Measurements from ENCODE around the gene IQCC. TPM values are rescaled to one million over a fixed set of nuclear protein-coding genes. Genes with fewer than 3 reads are reported as not detected.

The IQCC gene
- total RNA-seq = 1 to 10 TPM; 1.4 to 1.7 TPM

DNA sequence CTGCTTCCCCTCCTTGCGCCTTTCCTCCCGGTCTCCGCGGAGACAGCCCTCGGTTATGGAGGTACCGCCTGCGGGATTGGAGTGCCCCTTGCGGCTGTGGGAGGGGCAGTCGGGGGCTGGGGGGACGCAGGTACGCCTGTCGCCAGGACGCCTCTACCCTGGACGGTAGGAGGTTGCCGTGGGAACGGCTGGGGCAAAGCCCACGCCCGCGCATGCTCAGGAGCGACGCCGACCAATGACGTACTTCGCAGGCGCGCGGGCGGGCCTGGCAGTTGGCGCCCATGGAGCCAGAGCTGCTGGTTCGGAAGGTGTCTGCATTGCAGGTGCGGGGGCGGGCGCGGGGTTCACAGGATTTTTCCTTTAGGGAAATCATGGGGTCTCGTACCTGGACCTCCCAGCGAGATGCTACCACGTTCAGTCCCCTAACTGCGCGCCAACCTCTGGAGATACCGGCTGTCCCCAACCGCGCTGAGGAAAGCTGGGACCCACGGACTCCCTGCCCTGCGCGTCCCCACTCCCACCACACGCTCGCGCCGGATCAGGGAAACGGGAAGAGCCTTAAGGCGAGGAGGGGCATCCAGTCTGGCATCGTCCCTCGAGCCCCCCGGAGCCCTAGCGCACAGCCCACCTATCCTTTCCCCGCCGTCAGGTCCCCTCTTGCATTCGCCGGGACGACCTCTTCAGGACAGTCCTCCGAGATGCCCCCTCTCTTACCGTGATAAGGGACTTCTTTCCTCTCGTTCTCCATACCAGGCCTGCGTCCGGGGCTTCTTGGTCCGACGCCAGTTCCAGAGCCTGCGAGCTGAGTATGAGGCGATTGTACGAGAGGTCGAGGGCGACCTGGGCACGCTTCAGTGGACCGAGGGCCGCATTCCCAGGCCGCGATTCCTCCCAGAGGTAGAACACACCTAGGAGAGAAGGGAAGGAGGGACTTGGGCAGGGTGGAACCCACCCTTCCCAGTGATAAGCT, at the start of gene IQCC:
Gene IQCC, plus strand, starts transcription at position 271 of the 970 bp plus-strand sequence. Its CDS starts 11 bp downstream, at position 282.

DNA sequence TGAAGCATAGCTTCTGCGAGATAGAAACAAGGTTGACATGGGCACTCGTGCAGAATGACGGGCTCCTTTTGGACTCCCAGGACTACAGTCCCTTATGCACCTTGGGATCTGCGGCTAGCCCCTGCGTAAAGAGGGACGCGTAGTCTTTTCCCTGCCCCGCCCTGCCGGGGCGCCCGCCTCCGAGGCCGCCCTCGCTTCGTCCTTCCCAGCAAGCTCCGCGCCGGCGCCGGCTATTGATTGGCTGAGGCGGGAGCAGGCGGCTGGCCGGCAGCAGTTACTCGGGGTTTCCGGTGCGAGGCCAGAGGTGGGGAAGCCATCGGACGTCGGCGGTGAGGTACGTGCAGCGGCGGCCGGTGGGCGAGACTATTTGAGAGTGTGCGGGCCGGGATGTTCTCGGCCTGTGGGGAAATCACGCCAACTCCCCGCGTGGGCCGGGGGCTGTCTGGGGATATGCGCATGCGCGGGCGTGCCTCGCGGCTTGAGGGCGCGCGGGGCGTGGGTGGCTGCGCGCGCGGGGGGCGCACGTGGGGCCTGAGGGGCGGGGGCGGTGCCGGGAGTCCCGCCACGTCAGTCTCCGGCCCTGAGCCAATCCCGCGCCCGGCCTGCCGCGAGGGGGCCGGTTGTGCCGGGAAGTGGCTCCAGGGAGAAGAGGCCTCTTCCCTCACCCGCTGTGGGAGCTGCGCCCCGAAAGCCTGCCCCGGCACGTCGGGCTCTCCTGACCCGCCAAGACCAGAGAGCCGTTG, 25.9 kb upstream of the IQCC start, which contains the start of gene TXLNA:
Gene TXLNA, plus strand, starts transcription at position 233 of the 743 bp plus-strand sequence. CDS start 671 bp downstream, outside the sequence.

DNA sequence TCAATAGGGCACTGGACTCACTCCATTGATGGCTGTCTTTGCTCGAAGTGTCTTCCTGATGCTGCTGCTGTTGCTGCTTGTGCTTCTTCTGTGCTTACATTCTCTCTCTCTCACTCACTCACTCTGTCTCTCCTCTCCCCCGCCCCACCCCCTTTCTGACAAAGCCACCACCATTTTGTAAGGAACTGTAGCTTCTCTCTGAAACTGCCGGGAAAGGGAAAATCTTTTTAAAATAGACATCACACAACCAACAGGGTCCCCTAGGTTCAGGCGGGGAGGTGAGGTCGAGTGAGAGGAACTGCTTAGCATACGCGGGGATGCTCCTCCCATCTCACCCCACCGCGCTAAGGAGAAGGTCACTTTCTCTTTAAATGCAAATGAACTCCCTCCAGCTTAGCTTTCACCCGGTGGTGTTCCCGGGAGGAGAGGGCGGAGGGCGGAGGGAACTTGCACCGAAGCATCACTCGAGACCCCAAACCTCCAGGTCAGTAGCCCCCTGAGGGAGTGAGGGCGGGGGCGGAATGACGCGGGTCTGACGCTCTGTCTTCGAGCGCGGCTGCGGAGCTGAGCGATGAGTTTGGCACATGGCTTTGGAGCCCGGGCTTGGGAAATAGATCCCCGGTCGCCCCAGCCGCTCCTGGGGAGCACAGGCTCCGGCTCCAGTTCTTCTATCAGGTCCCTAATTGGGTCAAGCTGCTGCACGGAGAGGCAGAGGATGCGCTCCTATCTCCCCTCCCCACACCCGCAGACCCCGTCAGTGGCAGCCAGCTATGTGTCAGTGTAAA, 5.1 kb upstream of the IQCC start, which contains the start of gene CCDC28B:
Gene CCDC28B, plus strand, starts transcription at position 370 of the 785 bp plus-strand sequence. CDS start 1,341 bp downstream, outside the sequence.

DNA sequence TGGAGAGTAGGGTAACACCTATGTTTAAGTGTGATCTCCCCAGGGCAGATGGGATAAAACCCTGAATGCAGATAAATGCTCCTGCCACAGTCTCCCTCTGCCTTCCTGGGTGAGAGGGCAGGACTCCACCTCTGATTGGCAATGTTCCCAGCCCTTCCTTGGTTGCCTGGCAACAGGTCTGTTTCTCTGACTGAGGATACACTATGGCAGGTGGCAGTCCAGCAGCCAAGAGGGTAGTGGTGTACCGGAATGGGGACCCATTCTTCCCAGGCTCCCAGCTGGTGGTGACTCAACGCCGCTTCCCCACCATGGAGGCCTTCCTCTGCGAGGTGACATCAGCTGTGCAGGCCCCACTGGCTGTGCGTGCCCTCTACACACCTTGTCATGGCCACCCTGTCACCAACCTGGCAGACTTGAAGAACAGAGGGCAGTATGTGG, 3.4 kb downstream of the IQCC start, which contains the start of gene DCDC2B:
Gene DCDC2B, plus strand, starts transcription at position 199 of the 438 bp plus-strand sequence. Its CDS starts 5 bp downstream, at position 204.

DNA sequence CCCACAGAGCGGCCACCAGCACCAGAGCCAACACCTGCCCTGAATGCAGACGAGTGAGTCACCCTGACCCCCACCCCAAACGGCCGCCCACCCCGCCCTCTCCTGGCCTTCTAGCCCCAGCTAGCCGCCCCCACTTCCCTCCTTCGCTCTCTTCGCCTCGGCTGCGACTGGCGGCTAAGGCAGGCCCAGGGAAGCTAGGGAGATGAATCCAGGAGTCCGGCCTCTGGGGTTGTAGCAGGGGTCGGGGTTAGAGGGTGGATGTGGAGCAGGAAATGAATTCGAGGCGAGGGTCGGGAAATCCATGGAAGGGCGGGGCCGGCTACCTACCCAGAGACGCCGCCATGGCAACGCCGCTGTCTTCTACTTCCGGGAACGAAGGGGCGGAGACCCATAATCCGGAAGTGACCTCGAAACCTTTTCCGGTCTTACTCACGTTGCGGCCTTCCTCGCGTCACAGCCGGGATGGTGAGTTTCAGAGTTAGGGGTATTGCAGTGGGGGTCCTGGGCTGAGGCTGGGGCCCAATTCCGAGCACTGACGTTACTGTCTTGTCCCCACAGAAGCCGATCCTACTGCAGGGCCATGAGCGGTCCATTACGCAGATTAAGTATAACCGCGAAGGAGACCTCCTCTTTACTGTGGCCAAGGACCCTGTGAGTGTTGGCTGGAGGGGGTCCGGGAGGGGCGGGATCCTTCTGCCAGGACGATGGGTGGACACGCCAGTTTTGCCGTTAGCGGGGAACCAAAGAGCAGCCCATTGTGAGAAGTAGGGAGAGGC, 16.7 kb downstream of the IQCC start, which contains the start of the genes EIF3I and TMEM234:
Gene EIF3I, plus strand, starts transcription at position 428 of the 776 bp plus-strand sequence. Its CDS starts 35 bp downstream, at position 463.
Gene TMEM234, minus strand, starts transcription at position 374 of the 776 bp plus-strand sequence. Its CDS starts 31 bp downstream, at position 343.

DNA sequence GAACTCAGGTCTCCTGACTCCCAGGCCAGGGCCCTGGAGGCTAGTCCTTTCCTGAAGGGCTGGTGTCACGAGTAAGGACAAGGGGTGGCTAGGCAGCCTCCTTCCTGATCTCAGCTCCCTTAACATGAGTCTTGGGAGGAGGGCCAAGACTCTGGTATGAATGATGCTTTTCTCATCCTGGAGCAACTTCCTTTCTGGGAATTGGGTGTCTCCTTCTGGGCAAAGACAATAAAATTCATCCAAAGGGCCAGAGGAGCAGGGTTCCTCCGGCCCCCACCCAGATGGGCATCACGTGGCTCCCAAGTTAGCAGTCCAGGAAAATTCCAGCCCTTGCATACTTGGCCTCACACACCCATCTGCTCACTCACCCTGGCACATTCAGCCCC, 41.4 kb downstream of the IQCC start, which contains the start of gene FAM167B:
Gene FAM167B, plus strand, starts transcription at position 335 of the 386 bp plus-strand sequence. CDS start 200 bp downstream, outside the sequence.

DNA sequence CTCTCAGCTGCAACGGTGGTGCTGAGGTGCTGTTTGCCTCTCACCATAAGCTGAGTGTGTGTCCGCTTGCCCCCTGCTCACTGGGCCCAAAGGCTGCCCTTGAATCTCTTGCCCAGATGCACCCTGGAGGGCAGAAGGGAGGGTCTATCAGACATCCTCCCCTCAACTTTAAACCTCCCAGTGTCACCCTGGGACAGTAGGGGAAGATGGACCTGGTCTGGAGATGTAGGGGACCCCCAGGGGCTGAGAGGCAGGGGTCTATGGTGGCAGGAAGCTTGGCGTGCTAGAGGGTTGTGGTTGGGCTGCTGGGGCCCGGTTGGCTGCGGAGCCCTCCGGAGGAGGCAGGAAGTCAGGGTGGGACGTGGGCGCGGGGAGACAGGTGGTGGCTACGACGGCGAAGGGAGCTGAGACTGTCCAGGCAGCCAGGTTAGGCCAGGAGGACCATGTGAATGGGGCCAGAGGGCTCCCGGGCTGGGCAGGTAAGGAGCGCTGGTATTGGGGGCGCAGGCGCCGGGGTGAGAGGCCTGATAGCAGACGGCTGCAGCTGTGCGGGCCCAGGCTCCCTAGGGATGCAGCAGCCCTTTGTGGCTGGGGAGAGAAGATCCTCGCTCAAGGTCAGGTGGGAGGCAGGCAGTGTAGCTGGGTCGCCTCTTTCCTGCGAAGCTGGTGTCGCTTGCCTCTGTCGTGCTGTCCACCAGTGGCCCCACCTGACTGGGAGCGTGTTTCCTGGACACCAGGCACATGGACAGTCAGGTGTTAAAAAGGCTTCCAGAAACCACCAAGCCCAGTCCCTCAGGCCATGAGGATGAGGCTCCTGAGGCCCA, 45.6 kb downstream of the IQCC start, which contains the start of gene LCK:
Gene LCK, plus strand, starts transcription at position 373 of the 824 bp plus-strand sequence. CDS start 23,065 bp downstream, outside the sequence.

Other genes with a start within 250 kb of the IQCC start
- gene KHDRBS1, start 191.8 kb upstream of the IQCC start, total RNA-seq = 10 to 100 TPM; 29.9 to 52.9 TPM
- gene TMEM39B, start 132.7 kb upstream of the IQCC start, total RNA-seq = 1 to 10 TPM; 4.5 to 5.3 TPM
- gene KPNA6, start 97.6 kb upstream of the IQCC start, total RNA-seq = 10 to 100 TPM; 46.1 to 61.3 TPM
- gene TXLNA, start 26.0 kb upstream of the IQCC start, total RNA-seq = 10 to 100 TPM; 90.9 to 94.6 TPM
- gene CCDC28B, start 5.1 kb upstream of the IQCC start, total RNA-seq = 10 to 100 TPM; 11.4 to 13.7 TPM
- not detected for gene DCDC2B, start 3.4 kb downstream of the IQCC start, total RNA-seq
- gene TMEM234, start 16.7 kb downstream of the IQCC start, total RNA-seq = 10 to 100 TPM; 13.7 to 18.2 TPM
- 100 to 1,000 TPM; 204 to 323 TPM for gene EIF3I, start 16.7 kb downstream of the IQCC start, total RNA-seq
- 10 to 100 TPM; 11.7 to 30.3 TPM for gene FAM167B, start 41.6 kb downstream of the IQCC start, total RNA-seq
- not detected for gene LCK, start 45.6 kb downstream of the IQCC start, total RNA-seq
- 100 to 1,000 TPM in 1 of 2 donors, 10 to 100 TPM in 1; 61.3 to 104 TPM for gene HDAC1, start 86.4 kb downstream of the IQCC start, total RNA-seq
- gene MARCKSL1, start 130.6 kb downstream of the IQCC start, total RNA-seq = 100 to 1,000 TPM in 1 of 2 donors, 10 to 100 TPM in 1; 68.5 to 149 TPM
- gene FAM229A, start 156.8 kb downstream of the IQCC start, total RNA-seq = 1 to 10 TPM; 1.4 to 1.7 TPM
- 1 to 10 TPM in 1 of 2 donors, under 1 TPM in 1; 0.34 to 1.3 TPM for gene TSSK3, start 156.9 kb downstream of the IQCC start, total RNA-seq
- 10 to 100 TPM; 52.0 to 70.2 TPM for gene BSDC1, start 188.8 kb downstream of the IQCC start, total RNA-seq

Data from melanocyte of skin (primary cell).